Measurements from ENCODE around the gene ANKRD13D.
A peak's percentile ranks its signal among the peaks of the same experiment; 100 is the strongest.
"Not testable (repeated sequence)": the region's sequence is repeated elsewhere in the genome, so short reads cannot be mapped to it uniquely, and the experiment has no call there.

The ANKRD13D gene

GRCh38 chr11:67307545-67308001 lies 18.5 kb downstream of the ANKRD13D start:
- no peak for DNase-seq

- no peak for DNase-seq
Measured at GRCh38 chr11:67308031-67308866, 19.1 kb downstream of the ANKRD13D start.

GRCh38 chr11:67309166-67309565 lies 20.1 kb downstream of the ANKRD13D start:
- no peak for DNase-seq

GRCh38 chr11:67309661-67310061 lies 20.6 kb downstream of the ANKRD13D start:
- DNase-seq = no peak

- DNase-seq = no peak
Measured at GRCh38 chr11:67310246-67311050, 21.3 kb downstream of the ANKRD13D start.

GRCh38 chr11:67311051-67311555 lies 22.0 kb downstream of the ANKRD13D start:
- no peak for DNase-seq

GRCh38 chr11:67311556-67312082 lies 22.5 kb downstream of the ANKRD13D start:
- DNase-seq = no peak

GRCh38 chr11:67312187-67313021 lies 23.3 kb downstream of the ANKRD13D start:
- DNase-seq = no peak

- DNase-seq = no peak
Measured at GRCh38 chr11:67313125-67313890, 24.2 kb downstream of the ANKRD13D start.

- no peak for DNase-seq
Measured at GRCh38 chr11:67314218-67314617, 25.1 kb downstream of the ANKRD13D start.

GRCh38 chr11:67315325-67315909 lies 26.3 kb downstream of the ANKRD13D start:
- DNase-seq = no peak

- DNase-seq = no peak
Measured at GRCh38 chr11:67316882-67317204, 27.7 kb downstream of the ANKRD13D start.

GRCh38 chr11:67317205-67317887 lies 28.2 kb downstream of the ANKRD13D start:
- peak; percentile 85 for DNase-seq

GRCh38 chr11:67317888-67318555 lies 28.9 kb downstream of the ANKRD13D start:
- no peak for DNase-seq

- not testable (repeated sequence) for DNase-seq
Measured at GRCh38 chr11:67318876-67319275, 29.8 kb downstream of the ANKRD13D start.

- DNase-seq = no peak
Measured at GRCh38 chr11:67320011-67320410, 30.9 kb downstream of the ANKRD13D start.

- DNase-seq = no peak
Measured at GRCh38 chr11:67320691-67321090, 31.6 kb downstream of the ANKRD13D start.

- DNase-seq = no peak
Measured at GRCh38 chr11:67321313-67321871, 32.3 kb downstream of the ANKRD13D start.

GRCh38 chr11:67322049-67322448 lies 32.9 kb downstream of the ANKRD13D start:
- DNase-seq = no peak

GRCh38 chr11:67323526-67323925 lies 34.4 kb downstream of the ANKRD13D start:
- DNase-seq = no peak

All from NCI-H446 treated with DMSO at 0.1 percent for 48 hours (cell line).